OCI-LY1 (cell line): ENCODE results near the gene APBA1.

Experiments
- EZH2 ChIP-seq: fragments of 200-600 bp; sonication (generic), shearing (Covaris generic); IDR thresholded peaks from 2 replicates; pipeline ENCODE4 v1.8.0; 2017; ENCODE audit warnings: borderline replicate concordance, mixed run types, mild to moderate bottlenecking, antibody characterized with exemption, low read length, moderate library complexity, mixed read lengths
- TF ChIP-seq, protein P1 (sequence below): fragments of 200-600 bp; sonication (generic), shearing (Covaris generic); IDR thresholded peaks from 2 replicates; pipeline ENCODE4 v1.5.1; 2017; ENCODE audit warnings: mild to moderate bottlenecking, antibody characterized with exemption, low read length, moderate library complexity, mixed read lengths

DNA sequence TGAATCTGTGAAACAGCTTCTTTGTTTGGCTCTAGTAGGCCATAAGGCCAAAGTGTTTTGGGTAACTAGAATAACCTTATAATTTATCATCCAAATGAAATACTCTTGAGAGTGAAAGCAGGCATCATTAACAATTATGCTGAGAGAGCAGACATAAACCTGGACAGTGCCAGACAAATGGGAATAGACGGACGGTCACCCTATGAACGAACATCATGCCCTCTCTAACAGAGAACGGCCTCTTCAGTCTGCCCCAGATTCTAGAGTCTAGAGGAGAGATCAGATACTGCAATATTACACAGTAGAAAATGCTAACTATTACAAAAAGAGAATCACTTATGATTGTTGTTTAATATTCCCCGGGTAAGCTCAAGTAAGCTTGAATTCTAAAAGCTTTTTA lies 68.5 kb downstream of the APBA1 start:
- TF ChIP-seq, protein P1, sequence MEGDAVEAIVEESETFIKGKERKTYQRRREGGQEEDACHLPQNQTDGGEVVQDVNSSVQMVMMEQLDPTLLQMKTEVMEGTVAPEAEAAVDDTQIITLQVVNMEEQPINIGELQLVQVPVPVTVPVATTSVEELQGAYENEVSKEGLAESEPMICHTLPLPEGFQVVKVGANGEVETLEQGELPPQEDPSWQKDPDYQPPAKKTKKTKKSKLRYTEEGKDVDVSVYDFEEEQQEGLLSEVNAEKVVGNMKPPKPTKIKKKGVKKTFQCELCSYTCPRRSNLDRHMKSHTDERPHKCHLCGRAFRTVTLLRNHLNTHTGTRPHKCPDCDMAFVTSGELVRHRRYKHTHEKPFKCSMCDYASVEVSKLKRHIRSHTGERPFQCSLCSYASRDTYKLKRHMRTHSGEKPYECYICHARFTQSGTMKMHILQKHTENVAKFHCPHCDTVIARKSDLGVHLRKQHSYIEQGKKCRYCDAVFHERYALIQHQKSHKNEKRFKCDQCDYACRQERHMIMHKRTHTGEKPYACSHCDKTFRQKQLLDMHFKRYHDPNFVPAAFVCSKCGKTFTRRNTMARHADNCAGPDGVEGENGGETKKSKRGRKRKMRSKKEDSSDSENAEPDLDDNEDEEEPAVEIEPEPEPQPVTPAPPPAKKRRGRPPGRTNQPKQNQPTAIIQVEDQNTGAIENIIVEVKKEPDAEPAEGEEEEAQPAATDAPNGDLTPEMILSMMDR = no peak
- TF ChIP-seq EZH2 = no peak
